IPS DF 6.9 (cell line): ENCODE data around the gene CCDC174.

Source experiments
- DNase-seq: peaks from one replicate; pipeline ENCODE4 v3.0.0-alpha.2; 2013; ENCODE audit warnings: low read depth, low spot score
- H3K27ac ChIP-seq: one replicate; pipeline ENCODE4 v1.5.1; 2013; ENCODE audit warnings: low read length, control low read depth
- H3K27me3 ChIP-seq: 2 replicates; pipeline ENCODE4 v1.6.1; 2013; ENCODE audit warnings: mild to moderate bottlenecking, low read length; ENCODE audit not compliant: control insufficient read depth, insufficient read depth
- H3K36me3 ChIP-seq: 2 replicates; pipeline ENCODE4 v1.6.1; 2013; ENCODE audit warnings: low read length; ENCODE audit not compliant: control insufficient read depth, insufficient read depth
- H3K4me1 ChIP-seq: 2 replicates; pipeline ENCODE4 v1.6.1; 2013; ENCODE audit warnings: low read length; ENCODE audit not compliant: control insufficient read depth, insufficient read depth
- H3K4me3 ChIP-seq: 2 replicates; pipeline ENCODE4 v1.5.1; 2013; ENCODE audit warnings: mild to moderate bottlenecking, low read length
- H3K9me3 ChIP-seq: 2 replicates; pipeline ENCODE4 v1.6.1; 2013; ENCODE audit warnings: low read length, inconsistent platforms; ENCODE audit not compliant: control insufficient read depth, insufficient read depth
- WGBS: extraction: QIAGEN DNeasy Blood & Tissue Kit; methylation state at CpG from one replicate; pipeline ENCODE4 v1.1.7; 2013; ENCODE audit warnings: mixed read lengths, missing lambda C conversion rate; ENCODE audit not compliant: insufficient read length, insufficient coverage; 5-methylcytosine and 5-hydroxymethylcytosine counted together

Gene CCDC174

GRCh38 chr3:14680115-14680514 is 28.6 kb downstream of the CCDC174 start:
- H3K36me3 ChIP-seq = no peaks in the 10 kb centered on the region
- DNase-seq = no peak
- H3K4me3 ChIP-seq = no peak overlapping the region
- no CpG with 5 or more reads among the region's 1 CpG for WGBS
- no peak overlapping the region for H3K27ac ChIP-seq
- no peaks in the 10 kb centered on the region for H3K9me3 ChIP-seq
- no peaks in the 10 kb centered on the region for H3K4me1 ChIP-seq
- H3K27me3 ChIP-seq = no peaks in the 10 kb centered on the region

- H3K4me1 ChIP-seq = no peaks in the 10 kb centered on the region
- WGBS = no CpG with 5 or more reads among the region's 2 CpGs
- DNase-seq = no peak
These were observed 29.2 kb downstream of the CCDC174 start for GRCh38 chr3:14680716-14681115.

GRCh38 chr3:14684447-14684846 is 32.9 kb downstream of the CCDC174 start:
- H3K27me3 ChIP-seq = no peaks in the 10 kb centered on the region

More at GRCh38 chr3:14680716-14681115, 29.2 kb downstream of the CCDC174 start:
- H3K27me3 ChIP-seq = no peaks in the 10 kb centered on the region
- no peaks in the 10 kb centered on the region for H3K36me3 ChIP-seq
- no peak overlapping the region for H3K4me3 ChIP-seq
- no peak overlapping the region for H3K27ac ChIP-seq
- no peaks in the 10 kb centered on the region for H3K9me3 ChIP-seq

GRCh38 chr3:14685179-14685578 is 33.6 kb downstream of the CCDC174 start:
- H3K27me3 ChIP-seq = 0 out of 2 replicates have a peak, but pooled peaks cover 1% of the 10 kb centered on the region
- no peak for DNase-seq
- H3K27ac ChIP-seq = no peak overlapping the region
- no peak overlapping the region for H3K4me3 ChIP-seq
- no peaks in the 10 kb centered on the region for H3K4me1 ChIP-seq
- no CpG with 5 or more reads among the region's 4 CpGs for WGBS
- no peaks in the 10 kb centered on the region for H3K36me3 ChIP-seq
- no peaks in the 10 kb centered on the region for H3K9me3 ChIP-seq

More at GRCh38 chr3:14684447-14684846, 32.9 kb downstream of the CCDC174 start:
- no peak for DNase-seq
- no CpG with 5 or more reads among the region's 4 CpGs for WGBS
- no peak overlapping the region for H3K27ac ChIP-seq
- H3K4me3 ChIP-seq = no peak overlapping the region
- no peaks in the 10 kb centered on the region for H3K36me3 ChIP-seq
- no peaks in the 10 kb centered on the region for H3K9me3 ChIP-seq
- no peaks in the 10 kb centered on the region for H3K4me1 ChIP-seq

GRCh38 chr3:14687360-14687759 is 35.8 kb downstream of the CCDC174 start:
- 0 out of 2 replicates have a peak, but pooled peaks cover 1% of the 10 kb centered on the region for H3K27me3 ChIP-seq
- H3K9me3 ChIP-seq = no peaks in the 10 kb centered on the region
- no peak overlapping the region for H3K4me3 ChIP-seq
- H3K4me1 ChIP-seq = no peaks in the 10 kb centered on the region
- no peak overlapping the region for H3K27ac ChIP-seq
- no peak for DNase-seq
- H3K36me3 ChIP-seq = no peaks in the 10 kb centered on the region
- WGBS = no CpG with 5 or more reads among the region's 3 CpGs

- Histone ChIP-seq H3K4me3 (no peak overlapping the region), H3K9me3 (no peaks in the 10 kb centered on the region), H3K27ac (no peak overlapping the region), H3K4me1 (no peaks in the 10 kb centered on the region), H3K27me3 (0 out of 2 replicates have a peak, but pooled peaks cover 1% of the 10 kb centered on the region), H3K36me3 (no peaks in the 10 kb centered on the region)
- DNase-seq = no peak
- no CpG with 5 or more reads among the region's 2 CpGs for WGBS
These were observed 37.0 kb downstream of the CCDC174 start for GRCh38 chr3:14688525-14688924.

- DNase-seq = no peak
- no peaks in the 10 kb centered on the region for H3K9me3 ChIP-seq
- 0 out of 2 replicates have a peak, but pooled peaks cover 1% of the 10 kb centered on the region for H3K27me3 ChIP-seq
- WGBS = no CpG with 5 or more reads among the region's 7 CpGs
- H3K4me3 ChIP-seq = no peak overlapping the region
- no peaks in the 10 kb centered on the region for H3K4me1 ChIP-seq
- H3K27ac ChIP-seq = no peak overlapping the region
- H3K36me3 ChIP-seq = no peaks in the 10 kb centered on the region
These were observed 37.9 kb downstream of the CCDC174 start for GRCh38 chr3:14689247-14689980.

- no peaks in the 10 kb centered on the region for H3K9me3 ChIP-seq
- no peak overlapping the region for H3K4me3 ChIP-seq
- no CpG with 5 or more reads among the region's 4 CpGs for WGBS
- no peaks in the 10 kb centered on the region for H3K36me3 ChIP-seq
- no peak for DNase-seq
- no peaks in the 10 kb centered on the region for H3K4me1 ChIP-seq
- H3K27ac ChIP-seq = no peak overlapping the region
- H3K27me3 ChIP-seq = 0 out of 2 replicates have a peak, but pooled peaks cover 1% of the 10 kb centered on the region
These were observed 39.7 kb downstream of the CCDC174 start for GRCh38 chr3:14691239-14691638.

- no peak for DNase-seq
- no CpG with 5 or more reads among the region's 1 CpG for WGBS
- Histone ChIP-seq H3K36me3 (no peaks in the 10 kb centered on the region), H3K4me1 (no peaks in the 10 kb centered on the region), H3K4me3 (no peak overlapping the region), H3K27ac (no peak overlapping the region), H3K9me3 (no peaks in the 10 kb centered on the region), H3K27me3 (0 out of 2 replicates have a peak, but pooled peaks cover 1% of the 10 kb centered on the region)
These were observed 40.2 kb downstream of the CCDC174 start for GRCh38 chr3:14691719-14692118.

GRCh38 chr3:14698601-14699244 is 47.2 kb downstream of the CCDC174 start:
- no peak overlapping the region for H3K4me3 ChIP-seq
- no peaks in the 10 kb centered on the region for H3K9me3 ChIP-seq
- H3K36me3 ChIP-seq = no peaks in the 10 kb centered on the region
- no peak for DNase-seq
- H3K27me3 ChIP-seq = no peaks in the 10 kb centered on the region
- H3K27ac ChIP-seq = no peak overlapping the region
- WGBS = no CpG with 5 or more reads among the region's 1 CpG
- no peaks in the 10 kb centered on the region for H3K4me1 ChIP-seq
